ENCODE data around the gene OR2AP1.
"Not testable (repeated sequence)": the region's sequence is repeated elsewhere in the genome, so short reads cannot be mapped to it uniquely, and the experiment has no call there.

Gene OR2AP1

GRCh38 chr12:55554296-55554695, 18.0 kb upstream of the OR2AP1 start:
- Histone ChIP-seq H3K4me1 (ENCODE audit: insufficient read depth, low read length) (no peaks in the 10 kb centered on the region), H2AFZ (ENCODE audit: low read depth, low read length) (no peak overlapping the region), H4K20me1 (ENCODE audit: insufficient read depth, low read length) (no peaks in the 10 kb centered on the region), H3K79me2 (ENCODE audit: insufficient read depth, low read length) (no peaks in the 10 kb centered on the region), H3K4me2 (ENCODE audit: insufficient read depth, low read length) (no peak overlapping the region), H3K27ac (ENCODE audit: low read length) (no peak overlapping the region), H3K9ac (ENCODE audit: low read depth, low read length) (no peak overlapping the region), H3K36me3 (ENCODE audit: insufficient read depth, low read length) (no peaks in the 10 kb centered on the region), H3K27me3 (ENCODE audit: insufficient read depth, low read length, poor library complexity) (peaks cover 5% of the 10 kb centered on the region), H3K4me3 (ENCODE audit: low read depth in 1 of 2, low read length in 2 of 2) (no peak overlapping the region), H3K9me3 (ENCODE audit: insufficient read depth, low read length, severe bottlenecking) (peaks cover 4% of the 10 kb centered on the region)
- DNase-seq (no peak), ATAC-seq (ENCODE audit: insufficient read depth, low read depth) (no peak)
- TF ChIP-seq EZH2 (IDR thresholded peaks at IDR 0.05; ENCODE audit: borderline replicate concordance, low read depth, low read length, severe bottlenecking) = no peak
- TF ChIP-seq CTCF (IDR thresholded peaks at IDR 0.05; ENCODE audit: borderline replicate concordance, extremely low read depth, low read length, poor library complexity, severe bottlenecking) = no peak

- not testable (repeated sequence) for H3K4me1 ChIP-seq (ENCODE audit: insufficient read depth, low read length); H2AFZ ChIP-seq (ENCODE audit: low read depth, low read length); H3K4me3 ChIP-seq (ENCODE audit: low read depth in 1 of 2, low read length in 2 of 2); H3K27ac ChIP-seq (ENCODE audit: low read length); DNase-seq; H3K4me2 ChIP-seq (ENCODE audit: insufficient read depth, low read length); H3K36me3 ChIP-seq (ENCODE audit: insufficient read depth, low read length); H4K20me1 ChIP-seq (ENCODE audit: insufficient read depth, low read length); ATAC-seq (ENCODE audit: insufficient read depth, low read depth); H3K27me3 ChIP-seq (ENCODE audit: insufficient read depth, low read length, poor library complexity); H3K79me2 ChIP-seq (ENCODE audit: insufficient read depth, low read length); H3K9ac ChIP-seq (ENCODE audit: low read depth, low read length)
- H3K9me3 ChIP-seq (ENCODE audit: insufficient read depth, low read length, severe bottlenecking) = peaks cover 18% of the 10 kb centered on the region
Measured at GRCh38 chr12:55570060-55570459, 2.2 kb upstream of the OR2AP1 start.

DNA sequence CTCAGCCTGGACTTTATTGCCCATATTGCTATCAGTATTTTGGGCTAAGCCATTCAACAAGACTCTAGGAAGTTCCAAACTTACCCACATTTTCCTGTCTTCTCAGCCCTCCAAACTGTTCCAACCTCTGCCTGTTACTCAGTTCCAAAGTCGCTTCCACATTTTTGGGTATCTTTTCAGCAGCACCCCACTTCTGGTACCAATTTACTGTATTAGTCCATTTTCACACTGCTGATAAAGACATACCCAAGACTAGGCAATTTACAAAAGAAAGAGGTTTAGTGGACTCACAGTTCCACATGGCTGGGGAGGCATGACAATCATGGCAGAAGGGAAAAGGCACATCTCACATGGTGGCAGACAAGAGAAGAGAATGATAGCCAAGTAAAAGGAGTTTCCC, 1.6 kb upstream of the OR2AP1 start:
- DNase-seq; H2AFZ ChIP-seq (ENCODE audit: low read depth, low read length); H3K27me3 ChIP-seq (ENCODE audit: insufficient read depth, low read length, poor library complexity); H3K27ac ChIP-seq (ENCODE audit: low read length); H3K4me1 ChIP-seq (ENCODE audit: insufficient read depth, low read length); H3K36me3 ChIP-seq (ENCODE audit: insufficient read depth, low read length); H3K4me2 ChIP-seq (ENCODE audit: insufficient read depth, low read length); ATAC-seq (ENCODE audit: insufficient read depth, low read depth); H3K9ac ChIP-seq (ENCODE audit: low read depth, low read length); H3K4me3 ChIP-seq (ENCODE audit: low read depth in 1 of 2, low read length in 2 of 2); H3K79me2 ChIP-seq (ENCODE audit: insufficient read depth, low read length); H4K20me1 ChIP-seq (ENCODE audit: insufficient read depth, low read length): not testable (repeated sequence)
- H3K9me3 ChIP-seq (ENCODE audit: insufficient read depth, low read length, severe bottlenecking) = peaks cover 18% of the 10 kb centered on the region

DNA sequence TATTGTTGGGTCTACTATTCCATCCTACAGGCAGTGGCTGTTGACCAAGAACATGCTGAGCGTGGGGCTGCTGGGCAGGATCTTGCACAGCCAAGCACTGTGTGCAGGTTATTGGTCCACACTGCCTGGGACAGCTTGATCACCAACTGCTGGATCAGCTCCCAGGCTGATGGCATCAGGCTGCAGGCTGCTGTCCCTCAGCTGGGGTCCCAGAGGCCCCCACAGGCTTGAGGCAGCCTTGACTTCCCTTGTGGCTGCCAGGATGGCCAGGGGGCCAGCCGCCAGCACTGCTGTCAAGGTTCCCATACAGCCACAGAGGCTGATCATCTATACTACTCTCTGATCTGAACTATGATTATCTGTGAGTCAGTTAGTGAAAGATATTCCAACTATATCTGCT, 9.8 kb downstream of the OR2AP1 start:
- no peak for ATAC-seq (ENCODE audit: insufficient read depth, low read depth)
- Histone ChIP-seq H3K79me2 (ENCODE audit: insufficient read depth, low read length) (no peaks in the 10 kb centered on the region), H3K4me1 (ENCODE audit: insufficient read depth, low read length) (no peaks in the 10 kb centered on the region), H3K4me3 (ENCODE audit: low read depth in 1 of 2, low read length in 2 of 2) (no peak overlapping the region), H3K9ac (ENCODE audit: low read depth, low read length) (no peak overlapping the region), H3K27ac (ENCODE audit: low read length) (no peak overlapping the region), H4K20me1 (ENCODE audit: insufficient read depth, low read length) (no peaks in the 10 kb centered on the region), H2AFZ (ENCODE audit: low read depth, low read length) (no peak overlapping the region), H3K36me3 (ENCODE audit: insufficient read depth, low read length) (no peaks in the 10 kb centered on the region), H3K4me2 (ENCODE audit: insufficient read depth, low read length) (no peak overlapping the region), H3K27me3 (ENCODE audit: insufficient read depth, low read length, poor library complexity) (no peaks in the 10 kb centered on the region), H3K9me3 (ENCODE audit: insufficient read depth, low read length, severe bottlenecking) (no peaks in the 10 kb centered on the region)
- no peak for DNase-seq
- no peak for TF ChIP-seq EZH2 (IDR thresholded peaks at IDR 0.05; ENCODE audit: borderline replicate concordance, low read depth, low read length, severe bottlenecking)
- no peak for TF ChIP-seq CTCF (IDR thresholded peaks at IDR 0.05; ENCODE audit: borderline replicate concordance, extremely low read depth, low read length, poor library complexity, severe bottlenecking)

All from DND-41 (cell line).